ENCODE data around the gene RBMS2. TPM values are rescaled to one million over a fixed set of nuclear protein-coding genes. Genes with fewer than 3 reads are reported as not detected.
"Not testable (repeated sequence)": the region's sequence is repeated elsewhere in the genome, so short reads cannot be mapped to it uniquely, and the experiment has no call there.

RBMS2 gene
- total RNA-seq, 1 donor: 1.5 TPM

DNA sequence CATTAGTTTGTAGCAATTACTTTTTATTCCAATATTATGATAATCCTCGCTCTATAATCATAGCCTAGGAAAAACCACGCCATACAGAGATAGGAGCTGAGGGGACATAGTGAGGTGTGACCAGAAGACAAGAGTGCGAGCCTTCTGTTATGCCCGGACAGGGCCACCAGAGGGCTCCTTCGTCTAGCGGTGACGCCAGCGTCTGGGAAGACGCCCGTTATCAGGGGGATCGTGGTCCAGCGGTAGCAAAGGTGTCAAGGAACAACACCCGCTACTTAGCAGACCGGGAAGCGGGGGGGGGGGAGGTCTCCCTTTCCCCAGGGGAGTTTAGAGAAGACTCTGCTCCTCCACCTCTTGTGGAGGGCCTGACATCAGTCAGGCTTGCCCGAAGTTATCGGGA is 24.9 kb upstream of the RBMS2 start:
- H3K9me3 ChIP-seq (ENCODE audit: low read depth, low read length); H3K27me3 ChIP-seq (ENCODE audit: insufficient read depth, low read length); H3K4me3 ChIP-seq (ENCODE audit: low read length); H3K4me1 ChIP-seq (ENCODE audit: insufficient read depth, low read length): not testable (repeated sequence)

DNA sequence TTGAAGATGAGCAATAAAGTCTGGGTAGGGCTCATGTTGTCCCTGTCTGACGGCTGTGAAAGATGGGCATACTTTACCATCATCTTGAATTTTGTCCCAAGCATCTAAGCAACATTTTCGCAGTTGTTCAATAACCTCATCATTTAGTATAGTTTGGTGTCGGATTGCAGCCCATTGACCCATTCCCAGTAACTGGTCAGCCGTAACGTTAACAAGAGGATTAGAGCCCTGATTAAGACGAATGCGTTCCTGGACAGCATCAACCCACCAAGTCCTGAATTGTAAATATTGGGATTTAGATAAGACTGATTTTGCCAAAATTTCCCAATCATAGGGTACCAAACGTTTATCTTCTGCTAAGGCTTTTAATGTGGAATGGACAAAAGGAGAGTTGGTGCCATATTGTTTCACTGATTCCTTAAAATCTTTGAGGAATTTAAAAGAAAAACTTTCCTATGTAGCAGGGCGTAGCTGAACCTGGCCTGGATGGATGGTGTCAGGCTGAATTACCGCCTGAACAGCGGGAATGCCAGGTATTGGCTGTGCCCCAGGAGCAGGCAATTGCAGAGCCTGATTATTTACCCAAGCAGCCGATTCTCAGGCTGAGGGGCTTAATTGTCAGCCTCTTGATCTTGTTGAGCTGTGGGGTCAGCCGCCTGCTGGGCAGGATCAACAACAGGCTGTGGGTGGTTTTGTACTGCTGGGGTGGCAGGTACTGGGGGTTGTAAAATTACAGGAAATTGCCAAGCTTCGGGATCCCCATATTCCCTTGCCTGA is 23.3 kb upstream of the RBMS2 start:
- H3K4me1 ChIP-seq (ENCODE audit: insufficient read depth, low read length); H3K4me3 ChIP-seq (ENCODE audit: low read length); H3K9me3 ChIP-seq (ENCODE audit: low read depth, low read length); H3K27me3 ChIP-seq (ENCODE audit: insufficient read depth, low read length): not testable (repeated sequence)

DNA sequence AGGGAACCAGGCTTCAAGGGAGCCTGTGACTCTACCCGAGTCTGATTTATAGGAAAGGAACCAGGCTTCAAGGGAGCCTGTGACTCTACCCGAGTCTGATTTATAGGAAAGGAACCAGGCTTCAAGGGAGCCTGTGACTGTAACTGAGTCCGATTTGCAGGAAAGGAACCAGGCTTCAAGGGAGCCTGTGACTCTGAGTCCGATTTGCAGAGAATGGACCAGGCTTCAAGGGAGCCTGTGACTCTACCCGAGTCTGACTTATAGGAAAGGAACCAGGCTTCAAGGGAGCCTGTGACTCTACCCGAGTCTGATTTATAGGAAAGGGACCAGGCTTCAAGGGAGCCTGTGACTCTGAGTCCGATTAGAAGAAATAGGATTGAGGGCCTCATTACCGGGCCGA is 22.2 kb upstream of the RBMS2 start:
- H3K4me1 ChIP-seq (ENCODE audit: insufficient read depth, low read length); H3K27me3 ChIP-seq (ENCODE audit: insufficient read depth, low read length); H3K9me3 ChIP-seq (ENCODE audit: low read depth, low read length); H3K4me3 ChIP-seq (ENCODE audit: low read length): not testable (repeated sequence)

DNA sequence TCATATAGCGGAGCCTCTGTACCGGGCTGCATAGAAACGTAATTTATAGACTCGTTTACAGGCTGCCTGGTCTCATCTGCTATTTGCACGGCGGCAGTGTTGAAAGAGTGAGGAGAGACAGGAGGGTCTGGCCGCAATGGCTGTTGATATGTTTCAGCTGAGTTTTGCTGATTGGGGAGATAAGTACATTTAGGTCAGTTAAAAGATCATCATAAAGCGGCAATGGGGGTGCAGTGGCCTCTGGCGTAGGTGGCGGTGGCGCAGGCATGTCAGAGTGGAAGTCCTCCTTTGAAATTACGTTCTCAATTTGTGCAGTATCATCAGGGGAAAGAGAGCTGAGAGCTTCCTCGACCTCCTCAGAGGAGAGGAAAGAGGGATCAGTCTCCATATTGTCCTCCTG is 21.7 kb upstream of the RBMS2 start:
- H3K9me3 ChIP-seq (ENCODE audit: low read depth, low read length); H3K4me1 ChIP-seq (ENCODE audit: insufficient read depth, low read length); H3K27me3 ChIP-seq (ENCODE audit: insufficient read depth, low read length); H3K4me3 ChIP-seq (ENCODE audit: low read length): not testable (repeated sequence)

DNA sequence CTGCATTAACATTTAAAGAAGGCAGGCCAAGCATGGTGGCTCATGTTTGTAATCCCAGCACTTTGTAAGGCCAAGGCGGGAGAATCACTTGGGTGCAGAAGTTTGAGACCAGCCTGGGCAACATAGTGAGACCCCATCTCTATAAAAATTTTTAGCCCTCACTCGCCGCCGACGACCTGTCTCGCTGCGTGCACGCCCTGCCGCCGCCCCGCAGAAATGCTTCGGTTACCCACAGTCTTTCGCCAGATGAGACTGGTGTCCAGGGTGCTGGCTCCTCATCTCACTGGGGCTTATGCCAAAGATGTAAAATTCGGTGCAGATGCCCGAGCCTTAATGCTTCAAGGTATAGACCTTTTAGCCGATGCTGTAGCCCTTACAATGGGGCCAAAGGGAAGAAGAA is 10.8 kb upstream of the RBMS2 start:
- Histone ChIP-seq H3K4me1 (ENCODE audit: insufficient read depth, low read length) (no peaks in the 10 kb centered on the region), H3K4me3 (ENCODE audit: low read length) (no peak overlapping the region), H3K9me3 (ENCODE audit: low read depth, low read length) (no peaks in the 10 kb centered on the region), H3K27me3 (ENCODE audit: insufficient read depth, low read length) (no peaks in the 10 kb centered on the region)

GRCh38 chr12:56514014-56514318 is 7.7 kb upstream of the RBMS2 start:
- not testable (repeated sequence) for H3K4me3 ChIP-seq (ENCODE audit: low read length); H3K27me3 ChIP-seq (ENCODE audit: insufficient read depth, low read length); H3K9me3 ChIP-seq (ENCODE audit: low read depth, low read length)
- peaks cover 12% of the 10 kb centered on the region for H3K4me1 ChIP-seq (ENCODE audit: insufficient read depth, low read length)

- no peaks in the 10 kb centered on the region for H3K27me3 ChIP-seq (ENCODE audit: insufficient read depth, low read length)
Measured at GRCh38 chr12:56517854-56518253, 3.8 kb upstream of the RBMS2 start.

GRCh38 chr12:56518570-56518969 is 3.0 kb upstream of the RBMS2 start:
- Histone ChIP-seq H3K27me3 (ENCODE audit: insufficient read depth, low read length) (no peaks in the 10 kb centered on the region), H3K9me3 (ENCODE audit: low read depth, low read length) (no peaks in the 10 kb centered on the region), H3K4me1 (ENCODE audit: insufficient read depth, low read length) (peaks cover 43% of the 10 kb centered on the region), H3K4me3 (ENCODE audit: low read length) (no peak overlapping the region)

More at GRCh38 chr12:56517854-56518253, 3.8 kb upstream of the RBMS2 start:
- peaks cover 42% of the 10 kb centered on the region for H3K4me1 ChIP-seq (ENCODE audit: insufficient read depth, low read length)
- no peaks in the 10 kb centered on the region for H3K9me3 ChIP-seq (ENCODE audit: low read depth, low read length)
- no peak overlapping the region for H3K4me3 ChIP-seq (ENCODE audit: low read length)

DNA sequence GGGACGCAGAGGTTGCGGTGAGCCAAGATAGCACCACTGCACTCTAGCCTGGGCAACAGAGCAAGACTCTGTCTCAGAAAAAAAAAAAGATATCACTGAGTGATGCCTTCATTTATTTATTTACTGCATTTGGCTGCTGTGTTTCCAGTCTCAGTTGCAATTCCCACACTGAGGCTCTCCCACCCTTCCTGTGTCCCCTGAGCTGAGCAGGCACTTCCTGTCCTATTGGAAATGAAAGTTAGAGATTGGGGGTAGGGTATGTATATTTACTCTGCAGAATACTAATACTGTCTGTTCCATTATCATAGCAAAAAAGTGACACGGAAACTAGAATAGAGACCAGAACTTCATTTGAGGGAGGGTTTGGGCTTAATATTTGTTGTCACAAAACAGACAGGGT is 1.6 kb upstream of the RBMS2 start:
- H3K4me1 ChIP-seq (ENCODE audit: insufficient read depth, low read length): peaks cover 43% of the 10 kb centered on the region
- no peaks in the 10 kb centered on the region for H3K27me3 ChIP-seq (ENCODE audit: insufficient read depth, low read length)
- H3K4me3 ChIP-seq (ENCODE audit: low read length): no peak overlapping the region
- H3K9me3 ChIP-seq (ENCODE audit: low read depth, low read length): no peaks in the 10 kb centered on the region

DNA sequence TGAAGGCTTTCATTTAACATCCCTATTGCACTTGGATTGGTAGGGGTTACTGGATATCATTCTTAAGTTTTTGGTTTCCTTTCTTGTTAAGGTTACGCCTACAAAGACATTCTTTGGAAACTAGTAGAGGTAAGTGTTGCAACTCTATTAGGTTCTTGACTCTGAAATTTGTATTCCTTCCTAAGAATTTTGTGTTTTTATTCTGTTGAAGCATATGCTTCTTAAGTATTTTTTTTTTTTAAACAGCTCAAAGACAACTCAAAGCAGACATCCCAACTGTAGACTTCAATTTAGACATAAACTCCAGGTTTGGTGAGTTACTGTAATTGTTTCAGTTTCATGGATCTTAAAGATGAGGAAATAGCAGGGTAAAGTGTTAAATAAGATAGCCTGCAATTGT is 1.1 kb upstream of the RBMS2 start:
- H3K9me3 ChIP-seq (ENCODE audit: low read depth, low read length): no peaks in the 10 kb centered on the region
- peaks cover 43% of the 10 kb centered on the region for H3K4me1 ChIP-seq (ENCODE audit: insufficient read depth, low read length)
- no peaks in the 10 kb centered on the region for H3K27me3 ChIP-seq (ENCODE audit: insufficient read depth, low read length)
- no peak overlapping the region for H3K4me3 ChIP-seq (ENCODE audit: low read length)

- Histone ChIP-seq H3K27me3 (ENCODE audit: insufficient read depth, low read length) (no peaks in the 10 kb centered on the region), H3K4me3 (ENCODE audit: low read length) (peak overlapping the region; percentile 45), H3K4me1 (ENCODE audit: insufficient read depth, low read length) (peaks cover 43% of the 10 kb centered on the region), H3K9me3 (ENCODE audit: low read depth, low read length) (no peaks in the 10 kb centered on the region)
Measured at GRCh38 chr12:56521209-56521589, 421 bp upstream of the RBMS2 start.

- peak overlapping the region; percentile 45 for H3K4me3 ChIP-seq (ENCODE audit: low read length)
- H3K4me1 ChIP-seq (ENCODE audit: insufficient read depth, low read length): peaks cover 43% of the 10 kb centered on the region
- no peaks in the 10 kb centered on the region for H3K27me3 ChIP-seq (ENCODE audit: insufficient read depth, low read length)
- no peaks in the 10 kb centered on the region for H3K9me3 ChIP-seq (ENCODE audit: low read depth, low read length)
Measured at GRCh38 chr12:56522411-56523193, 982 bp downstream of the RBMS2 start.

- Histone ChIP-seq H3K9me3 (ENCODE audit: low read depth, low read length) (no peaks in the 10 kb centered on the region), H3K4me1 (ENCODE audit: insufficient read depth, low read length) (no peaks in the 10 kb centered on the region), H3K27me3 (ENCODE audit: insufficient read depth, low read length) (no peaks in the 10 kb centered on the region), H3K4me3 (ENCODE audit: low read length) (no peak overlapping the region)
Measured at GRCh38 chr12:56528846-56529245, 7.2 kb downstream of the RBMS2 start.

DNA sequence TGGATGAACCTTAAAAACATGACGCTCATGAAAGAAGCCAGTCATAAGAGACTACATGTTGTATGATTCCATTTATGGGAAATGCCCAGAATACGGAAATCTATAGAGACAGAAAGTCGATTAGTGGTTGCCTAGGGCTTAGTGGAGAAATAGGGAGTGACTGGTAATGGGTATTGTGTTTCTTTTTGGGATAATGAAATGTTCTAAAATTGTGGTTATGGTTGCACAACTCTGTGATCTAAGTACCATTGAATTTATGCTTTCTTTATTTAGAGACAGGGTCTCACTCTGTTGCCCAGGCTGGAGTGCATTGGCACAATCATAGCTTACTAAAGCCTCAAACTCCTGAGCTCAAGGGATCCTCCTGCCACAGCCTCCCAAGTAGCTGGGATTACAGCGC is 8.0 kb downstream of the RBMS2 start:
- Histone ChIP-seq H3K27me3 (ENCODE audit: insufficient read depth, low read length) (no peaks in the 10 kb centered on the region), H3K4me1 (ENCODE audit: insufficient read depth, low read length) (no peaks in the 10 kb centered on the region), H3K4me3 (ENCODE audit: low read length) (no peak overlapping the region), H3K9me3 (ENCODE audit: low read depth, low read length) (no peaks in the 10 kb centered on the region)

- no peaks in the 10 kb centered on the region for H3K9me3 ChIP-seq (ENCODE audit: low read depth, low read length)
- no peaks in the 10 kb centered on the region for H3K27me3 ChIP-seq (ENCODE audit: insufficient read depth, low read length)
- H3K4me3 ChIP-seq (ENCODE audit: low read length): no peak overlapping the region
- no peaks in the 10 kb centered on the region for H3K4me1 ChIP-seq (ENCODE audit: insufficient read depth, low read length)
Measured at GRCh38 chr12:56530390-56531055, 8.9 kb downstream of the RBMS2 start.
